Stomach (tissue), 9 donors: ENCODE data around the gene ARHGEF10L. TPM values are rescaled to one million over a fixed set of nuclear protein-coding genes. Genes with fewer than 3 reads are reported as not detected.

Experiments used
- DNase-seq, 2 donors: peaks; one replicate each; pipeline versions ENCODE4 v3.0.0 to v3.0.0-alpha.2; 2013 to 2019
- H3K27ac ChIP-seq, 5 donors: fragments of 200-600 bp in 4 of 5; sonication (generic) in 4 of 5; one replicate each; pipeline ENCODE4 v1.5.1; 2013 to 2019; ENCODE audit warnings: mild to moderate bottlenecking in 1 of 5, moderate library complexity in 1 of 5
- H3K27me3 ChIP-seq, 3 donors: fragments of 200-600 bp; sonication (generic); one replicate each; pipeline ENCODE4 v1.5.1; 2017 to 2019; ENCODE audit warnings: mixed run types in 1 of 3
- H3K36me3 ChIP-seq, 4 donors: fragments of 200-600 bp; sonication (generic); 1 replicate in 3 of 4; 2 replicates in 1 of 4; pipeline ENCODE4 v1.5.1; 2016 to 2019
- H3K4me1 ChIP-seq, 4 donors: fragments of 200-600 bp; sonication (generic); one replicate each; pipeline ENCODE4 v1.5.1; 2016 to 2019
- H3K4me3 ChIP-seq, 4 donors: fragments of 200-600 bp; sonication (generic) in 3 of 4; one replicate each; pipeline ENCODE4 v1.5.1; 2016 to 2019; ENCODE audit warnings: mild to moderate bottlenecking in 1 of 4
- H3K9me3 ChIP-seq, 4 donors: fragments of 200-600 bp; sonication (generic); one replicate each; pipeline ENCODE4 v1.5.1; 2016 to 2019
- EP300 ChIP-seq: sonication (generic); formaldehyde crosslinking; IDR thresholded peaks from one replicate; pipeline ENCODE4 v1.6.1; 2017; ENCODE audit warnings: antibody characterized with exemption
- POLR2A ChIP-seq, 4 donors: fragments of 450-650 bp; IDR thresholded peaks; one replicate each; pipeline ENCODE4 v1.6.1; 2016; ENCODE audit warnings: antibody characterized with exemption in 4 of 4, control low read depth in 2 of 4, mild to moderate bottlenecking in 1 of 4, moderate library complexity in 1 of 4
- POLR2AphosphoS5 ChIP-seq, 3 donors: sonication (generic); formaldehyde crosslinking; IDR thresholded peaks; one replicate each; pipeline ENCODE4 v1.6.1; 2016; ENCODE audit warnings: antibody characterized with exemption in 3 of 3
- WGBS, 5 donors: extraction: QIAGEN DNeasy Blood & Tissue Kit in 3 of 5; methylation state at CpG; one replicate each; pipeline versions ENCODE4 v1.1.5 to v1.1.7; 2013 to 2018; 5-methylcytosine and 5-hydroxymethylcytosine counted together
- intact Hi-C: fragments of 100-400 bp; cut with DNase I; formaldehyde crosslinking; loops from one replicate; pipeline ENCODE4 v1.15.1; 2023; ENCODE audit warnings: low total_unique reads
- polyA plus RNA-seq, 3 donors: library from polyadenylated mRNA; stranded (reverse); fragments of 200-250 nt; gene quantifications; one replicate each; pipeline ENCODE4 v1.2.3, GENCODE V29; 2013
- total RNA-seq, 5 donors: library from RNA; depleted of rRNA; stranded (reverse); fragments of >200 nt; gene quantifications; one replicate each; pipeline versions ENCODE4 v1.1.0 to v1.2.3, GENCODE V29; 2014 to 2016
- TF ChIP-seq, protein P1 (sequence below), 7 experiments: fragments of 450-650 bp in 4 of 7; fragments of 200-600 bp in 3 of 7; sonication (generic) in 3 of 7; IDR thresholded peaks; one replicate each; pipeline ENCODE4 v1.5.1; 2016 to 2019; ENCODE audit warnings: antibody characterized with exemption in 7 of 7, control low read depth in 2 of 7, mild to moderate bottlenecking in 1 of 7
- donor health status: healthy with polysubstance abuse.
- donor health status: Bipolar disorder and iron deficiency.
- donor health status: healthy.

ARHGEF10L gene
- total and polyA plus RNA-seq, 8 donors: 15.4 to 329 (median 45.0) TPM

DNA sequence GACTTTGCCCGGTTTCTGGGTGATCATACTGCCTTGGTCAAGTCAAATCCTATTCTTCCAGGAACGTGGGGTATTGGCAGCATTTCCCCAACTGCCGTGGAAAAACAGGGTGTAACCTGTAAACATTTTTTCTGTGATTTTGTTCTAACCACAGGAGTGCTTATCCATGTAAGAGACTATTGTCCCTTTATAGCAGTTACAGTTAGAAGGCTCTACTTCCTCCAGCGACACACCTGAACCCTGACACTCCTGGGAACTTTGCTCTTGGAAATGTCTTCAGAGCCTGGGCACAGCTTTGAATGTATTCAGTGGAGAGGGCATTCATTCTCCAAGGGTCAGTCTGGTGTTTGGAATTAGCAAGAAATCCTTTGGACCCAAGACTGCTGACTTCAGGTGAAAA is 26.4 kb upstream of the ARHGEF10L start:
- H3K27me3 ChIP-seq: no peaks in the 10 kb centered on the region
- intact Hi-C loops: no loop called here
- WGBS, 5 donors: 25 to 71% (median 48%) methylated on average over 4 of the region's 4 CpGs
- no peaks in the 10 kb centered on the region for H3K36me3 ChIP-seq
- no peaks in the 10 kb centered on the region for H3K9me3 ChIP-seq
- no peak overlapping the region for H3K4me3 ChIP-seq
- TF ChIP-seq POLR2AphosphoS5 (IDR thresholded peaks at IDR 0.05) (peak in 1 of 3 donors; percentile 9), EP300 (no peak)
- H3K4me1 ChIP-seq: peaks cover 11 to 32% (median 15%) of the 10 kb centered on the region in 4 donors
- DNase-seq: peak in 1 of 2 donors; percentile 45
- peak overlapping the region in 2 of 5 donors; percentile 16 to 75 for H3K27ac ChIP-seq

DNA sequence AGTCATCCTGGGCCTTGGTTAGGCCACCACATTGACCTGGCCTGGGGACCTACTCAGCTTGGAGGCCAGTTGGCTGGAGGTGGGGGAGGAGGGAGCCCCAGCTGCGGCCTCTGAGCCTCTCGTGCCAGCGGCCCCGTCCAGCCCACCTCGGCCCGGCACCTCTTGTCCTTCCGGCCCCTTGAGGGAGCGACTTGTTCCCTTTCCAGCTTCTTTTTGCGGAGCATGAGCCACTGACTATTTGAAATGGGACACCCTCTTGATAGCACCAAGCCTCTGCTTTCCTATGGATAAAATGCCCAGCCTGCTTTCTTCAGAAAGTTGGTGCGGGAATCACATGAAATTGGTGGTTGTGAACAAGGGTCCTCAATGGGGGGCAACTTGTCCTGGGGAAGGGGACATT is 24.7 kb upstream of the ARHGEF10L start:
- no peaks in the 10 kb centered on the region for H3K36me3 ChIP-seq
- no peaks in the 10 kb centered on the region for H3K9me3 ChIP-seq
- 86 to 97% (median 94%) methylated on average over 10 of the region's 10 CpGs for WGBS, 5 donors
- TF ChIP-seq EP300 (no peak), POLR2AphosphoS5 (IDR thresholded peaks at IDR 0.05) (no peak), POLR2A (IDR thresholded peaks at IDR 0.05) (no peak)
- TF ChIP-seq, protein P1, sequence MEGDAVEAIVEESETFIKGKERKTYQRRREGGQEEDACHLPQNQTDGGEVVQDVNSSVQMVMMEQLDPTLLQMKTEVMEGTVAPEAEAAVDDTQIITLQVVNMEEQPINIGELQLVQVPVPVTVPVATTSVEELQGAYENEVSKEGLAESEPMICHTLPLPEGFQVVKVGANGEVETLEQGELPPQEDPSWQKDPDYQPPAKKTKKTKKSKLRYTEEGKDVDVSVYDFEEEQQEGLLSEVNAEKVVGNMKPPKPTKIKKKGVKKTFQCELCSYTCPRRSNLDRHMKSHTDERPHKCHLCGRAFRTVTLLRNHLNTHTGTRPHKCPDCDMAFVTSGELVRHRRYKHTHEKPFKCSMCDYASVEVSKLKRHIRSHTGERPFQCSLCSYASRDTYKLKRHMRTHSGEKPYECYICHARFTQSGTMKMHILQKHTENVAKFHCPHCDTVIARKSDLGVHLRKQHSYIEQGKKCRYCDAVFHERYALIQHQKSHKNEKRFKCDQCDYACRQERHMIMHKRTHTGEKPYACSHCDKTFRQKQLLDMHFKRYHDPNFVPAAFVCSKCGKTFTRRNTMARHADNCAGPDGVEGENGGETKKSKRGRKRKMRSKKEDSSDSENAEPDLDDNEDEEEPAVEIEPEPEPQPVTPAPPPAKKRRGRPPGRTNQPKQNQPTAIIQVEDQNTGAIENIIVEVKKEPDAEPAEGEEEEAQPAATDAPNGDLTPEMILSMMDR (IDR thresholded peaks at IDR 0.05): no peak
- no peak overlapping the region for H3K27ac ChIP-seq
- intact Hi-C loops: no loop called here
- H3K27me3 ChIP-seq: peaks cover 0 to under 1% (median 0%) of the 10 kb centered on the region in 3 donors
- no peak for DNase-seq
- peaks cover 11 to 33% (median 17%) of the 10 kb centered on the region in 4 donors for H3K4me1 ChIP-seq
- H3K4me3 ChIP-seq: no peak overlapping the region

DNA sequence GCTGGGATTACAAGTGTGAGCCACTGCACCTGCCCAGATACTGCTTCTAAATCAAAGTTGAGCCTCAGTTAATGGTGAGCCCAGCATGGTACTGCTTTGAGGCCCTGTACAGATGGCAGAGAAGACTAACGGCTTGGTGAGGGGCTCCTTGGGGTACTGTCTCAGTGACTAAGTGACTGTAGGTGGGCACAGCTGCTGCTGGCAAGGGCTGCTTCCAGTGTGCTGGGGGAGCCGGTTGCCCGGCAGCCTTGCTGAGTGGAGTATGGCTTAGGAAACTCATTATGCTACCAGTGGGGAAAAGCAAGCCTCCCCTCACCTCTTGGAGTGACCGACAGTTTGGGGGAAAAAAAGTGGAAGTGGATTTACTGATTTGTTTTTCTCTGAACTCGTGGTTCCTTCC is 23.6 kb upstream of the ARHGEF10L start:
- TF ChIP-seq POLR2AphosphoS5 (IDR thresholded peaks at IDR 0.05) (no peak), POLR2A (IDR thresholded peaks at IDR 0.05) (no peak), EP300 (no peak)
- TF ChIP-seq, protein P1 (IDR thresholded peaks at IDR 0.05): no peak
- H3K27ac ChIP-seq: peak overlapping the region; percentile 6 to 82 (median 60)
- intact Hi-C loops: no loop called here
- H3K9me3 ChIP-seq: no peaks in the 10 kb centered on the region
- no peak overlapping the region for H3K4me3 ChIP-seq
- 50 to 71% (median 59%) methylated on average over 5 of the region's 5 CpGs for WGBS, 5 donors
- H3K36me3 ChIP-seq: no peaks in the 10 kb centered on the region
- DNase-seq: no peak
- H3K27me3 ChIP-seq: peaks cover 0 to 9% (median 0%) of the 10 kb centered on the region in 3 donors
- peaks cover 11 to 42% (median 21%) of the 10 kb centered on the region in 4 donors for H3K4me1 ChIP-seq

DNA sequence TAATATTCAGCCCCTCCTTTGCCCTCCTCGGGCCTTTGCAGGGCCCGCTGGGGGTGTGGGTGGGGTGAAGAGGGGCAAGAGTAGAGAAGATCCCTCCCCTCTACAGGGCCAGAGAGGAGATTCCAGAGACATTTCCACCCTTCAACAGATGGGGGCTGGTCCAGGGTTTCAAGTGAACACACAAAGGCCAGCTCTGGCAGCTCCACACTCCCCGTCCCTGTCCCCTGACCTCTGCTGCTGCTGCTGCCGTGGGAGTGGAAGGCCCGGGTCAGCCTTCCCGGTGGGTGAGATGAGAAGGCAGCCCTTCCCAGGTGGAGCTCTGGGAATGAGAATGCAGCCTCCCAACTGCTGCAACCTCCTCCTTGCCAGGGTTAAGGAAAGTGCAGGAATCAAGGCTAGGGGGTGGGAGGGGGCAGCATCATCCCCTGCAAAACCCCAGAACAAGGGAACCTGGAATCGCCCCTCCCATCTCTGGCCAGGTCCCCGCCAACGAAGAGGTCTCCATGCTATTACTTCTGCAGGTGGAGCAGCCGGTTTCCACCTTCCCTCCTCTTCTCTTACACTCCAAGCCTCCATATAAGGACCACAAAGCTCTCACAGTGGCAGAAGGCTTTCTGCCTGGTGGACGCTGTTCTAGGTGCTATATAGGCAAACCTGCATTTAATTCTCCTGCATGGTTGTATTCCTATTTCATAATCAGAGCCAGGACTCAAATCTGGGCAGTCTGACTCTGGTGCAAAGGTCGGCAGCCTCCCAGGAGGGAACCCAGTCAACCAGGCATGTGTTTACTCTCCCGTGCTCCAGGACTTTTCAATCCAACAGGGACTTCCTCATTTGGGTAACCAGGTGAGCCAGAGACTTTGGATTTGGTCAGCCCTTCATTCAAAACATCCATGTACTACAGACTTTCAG is 22.9 kb upstream of the ARHGEF10L start:
- 15 to 30% (median 26%) methylated on average over 11 to 13 of the region's 13 CpGs for WGBS, 5 donors
- TF ChIP-seq, protein P1 (IDR thresholded peaks at IDR 0.05): no peak
- TF ChIP-seq POLR2AphosphoS5 (IDR thresholded peaks at IDR 0.05) (peak in 1 of 3 donors; percentile 73), POLR2A (IDR thresholded peaks at IDR 0.05) (no peak)
- Histone ChIP-seq H3K27ac (peak overlapping the region; percentile 54 to 82 (median 60)), H3K36me3 (no peaks in the 10 kb centered on the region), H3K27me3 (peaks cover 0 to 10% (median 0%) of the 10 kb centered on the region in 3 donors), H3K9me3 (no peaks in the 10 kb centered on the region), H3K4me1 (peaks cover 11 to 46% (median 21%) of the 10 kb centered on the region in 4 donors), H3K4me3 (no peak overlapping the region)
- DNase-seq: peak; percentile 77 to 85
- intact Hi-C loops: no loop called here
